Endothelial cell of umbilical vein (primary cell): ENCODE measurements around the gene WBP2. TPM values are rescaled to one million over a fixed set of nuclear protein-coding genes. Genes with fewer than 3 reads are reported as not detected.
A peak's percentile ranks its signal among the peaks of the same experiment; 100 is the strongest.

ENCODE experiments used
- BruUV-seq: library from RNA; stranded (reverse); fragments of 400-500 nt; replicated peaks from 2 replicates; lab custom pipeline; 2021; lab: Mats Ljungman, UMichigan
- CTCF ChIA-PET: fragments of 300-600, 350-600 bp; sonication (Branson Sonifier 250); formaldehyde crosslinking; loops from one replicate; lab custom pipeline; 2021; ENCODE audit warnings: antibody characterized with exemption, inconsistent platforms; lab: Charles Lee
- POLR2A ChIA-PET: fragments of 300-600, 350-600 bp; sonication (Branson Sonifier 250); formaldehyde crosslinking; loops from one replicate; lab custom pipeline; 2021; ENCODE audit warnings: antibody characterized with exemption, inconsistent platforms; lab: Charles Lee
- DNase-seq: peaks from one replicate; pipeline ENCODE4 v3.0.0-alpha.2; 2011; ENCODE audit warnings: low read depth, low spot score
- FAIRE-seq: peaks from 2 replicates; lab custom pipeline; 2011; peaks lifted over from hg19 to GRCh38; lab: Jason Lieb, UNC
- H2AFZ ChIP-seq: 2 replicates; pipeline ENCODE4 v1.6.0; 2012; ENCODE audit warnings: low read depth, low read length, control low read depth, inconsistent platforms
- H3K27ac ChIP-seq: 2 replicates; pipeline ENCODE4 v1.5.1; 2011; ENCODE audit warnings: low read depth, mild to moderate bottlenecking, control low read depth, low read length, moderate library complexity; ENCODE audit not compliant: insufficient read depth
- H3K27me3 ChIP-seq, 2 experiments: 2 replicates each; pipeline versions ENCODE4 v1.6.0 to v1.6.1; 2011; ENCODE audit warnings: low read length in 2 of 2, mixed read lengths in 1 of 2; ENCODE audit not compliant: control insufficient read depth in 2 of 2, insufficient read depth in 2 of 2
- H3K36me3 ChIP-seq, 2 experiments: 2 replicates in 1 of 2; 3 replicates in 1 of 2; pipeline ENCODE4 v1.5.1; 2011; ENCODE audit warnings: low read length in 2 of 2, mild to moderate bottlenecking in 1 of 2, moderate library complexity in 1 of 2; ENCODE audit not compliant: control insufficient read depth in 2 of 2, insufficient read depth in 2 of 2; ENCODE audit errors: extremely low read depth in 1 of 2
- H3K4me1 ChIP-seq: 3 replicates; pipeline ENCODE4 v1.5.1; 2011; ENCODE audit warnings: mild to moderate bottlenecking, low read length; ENCODE audit not compliant: control insufficient read depth, insufficient read depth; ENCODE audit errors: extremely low read depth
- H3K4me2 ChIP-seq: 2 replicates; pipeline ENCODE4 v1.6.1; 2011; ENCODE audit warnings: low read length, control low read depth, mixed read lengths; ENCODE audit not compliant: insufficient read depth
- H3K4me3 ChIP-seq, 3 experiments: fragments of 200-600 bp in 1 of 3; sonication (generic), shearing (Covaris generic) in 1 of 3; replicated peaks in 1 of 3; 2 replicates each; pipeline ENCODE4 v1.5.1; 2011 to 2016; ENCODE audit warnings: control low read depth in 3 of 3, low read length in 3 of 3, mild to moderate bottlenecking in 2 of 3, inconsistent platforms in 1 of 3, low read depth in 1 of 3, moderate library complexity in 1 of 3; ENCODE audit not compliant: insufficient read depth in 1 of 3
- H3K79me2 ChIP-seq: 2 replicates; pipeline ENCODE4 v1.6.0; 2012; ENCODE audit warnings: low read length, inconsistent platforms; ENCODE audit not compliant: control insufficient read depth, insufficient read depth
- H3K9ac ChIP-seq: replicated peaks from 2 replicates; pipeline ENCODE3; 2011; ENCODE audit warnings: low read length, control low read depth; ENCODE audit not compliant: insufficient read depth; ENCODE audit errors: extremely low read depth
- H3K9me1 ChIP-seq: replicated peaks from 3 replicates; pipeline ENCODE4 v1.6.0; 2011; ENCODE audit warnings: mild to moderate bottlenecking, low read length; ENCODE audit not compliant: control insufficient read depth, insufficient read depth; ENCODE audit errors: extremely low read depth
- H3K9me3 ChIP-seq: replicated peaks from 2 replicates; pipeline ENCODE4 v1.5.1; 2012; ENCODE audit warnings: low read length, inconsistent platforms; ENCODE audit not compliant: control insufficient read depth, insufficient read depth
- H4K20me1 ChIP-seq: replicated peaks from 2 replicates; pipeline ENCODE3; 2011; ENCODE audit warnings: mild to moderate bottlenecking, low read length; ENCODE audit not compliant: control insufficient read depth, insufficient read depth; ENCODE audit errors: extremely low read depth
- EZH2 ChIP-seq: IDR thresholded peaks from 2 replicates; pipeline ENCODE4 v1.6.1; 2012; ENCODE audit warnings: borderline replicate concordance, low read depth, mild to moderate bottlenecking, moderate library complexity, low read length, inconsistent platforms; ENCODE audit not compliant: severe bottlenecking
- FOS ChIP-seq: IDR thresholded peaks from 2 replicates; pipeline ENCODE4 v1.6.1; 2011; ENCODE audit warnings: mild to moderate bottlenecking, low read length, moderate library complexity, borderline replicate concordance; ENCODE audit not compliant: insufficient read depth
- GATA2 ChIP-seq: IDR thresholded peaks from 2 replicates; pipeline ENCODE4 v1.7.0; 2011; ENCODE audit warnings: low read depth, mild to moderate bottlenecking, moderate library complexity, mixed read lengths, low read length; ENCODE audit not compliant: insufficient read length, insufficient read depth
- JUN ChIP-seq: IDR thresholded peaks from 2 replicates; pipeline ENCODE4 v1.6.1; 2011; ENCODE audit warnings: borderline replicate concordance, low read depth; ENCODE audit not compliant: insufficient read length, insufficient read depth
- POLR2A ChIP-seq: IDR thresholded peaks from 2 replicates; pipeline ENCODE4 v1.6.1; 2012; ENCODE audit warnings: low read depth, mild to moderate bottlenecking, control low read depth, low read length
- dilution Hi-C: fragments of 300-500 bp; cut with MboI; formaldehyde crosslinking; loops from one replicate; pipeline ENCODE4 v1.15.0; 2019; ENCODE audit warnings: low sequenced_read_pairs; ENCODE audit not compliant: extremely low pct_ligation_motif_present
- intact Hi-C: fragments of 100-400 bp; cut with micrococcal nuclease; formaldehyde crosslinking; loops from one replicate; pipeline ENCODE4 v1.10.0; 2022
- polyA plus RNA-seq, 4 experiments: library from polyadenylated mRNA; depleted of rRNA in 3 of 4; stranded (reverse) in 3 of 4; unstranded in 1 of 4; fragments of >200 nt; gene quantifications; 2 replicates each; pipeline versions ENCODE4 v1.2.1 to v1.2.3, GENCODE V29; 2011 to 2012; ENCODE audit warnings: missing spikeins in 1 of 4
- total RNA-seq: library from RNA; stranded (reverse); gene quantifications from 2 replicates; pipeline ENCODE4 v1.2.3, GENCODE V29; 2021
- TF ChIP-seq, protein P1 (sequence below): IDR thresholded peaks from 2 replicates; pipeline ENCODE4 v1.6.1; 2011; ENCODE audit not compliant: insufficient read depth, insufficient read length
- TF ChIP-seq, protein P2 (sequence below), 2 donors: IDR thresholded peaks; 1 replicate in 1 of 2; 2 replicates in 1 of 2; pipeline ENCODE4 v1.5.1; 2011; ENCODE audit warnings: low read length in 2 of 2, mild to moderate bottlenecking in 2 of 2, moderate library complexity in 2 of 2, control low read depth in 1 of 2, inconsistent platforms in 1 of 2, low read depth in 1 of 2; ENCODE audit not compliant: insufficient read depth in 1 of 2; ENCODE audit errors: extremely low read depth in 1 of 2

Gene WBP2
- total and polyA plus RNA-seq, 2 donors (not counting 3 experiments of a cell fraction or from before 2014, with no cell fraction given): 81.5 to 126 TPM

DNA sequence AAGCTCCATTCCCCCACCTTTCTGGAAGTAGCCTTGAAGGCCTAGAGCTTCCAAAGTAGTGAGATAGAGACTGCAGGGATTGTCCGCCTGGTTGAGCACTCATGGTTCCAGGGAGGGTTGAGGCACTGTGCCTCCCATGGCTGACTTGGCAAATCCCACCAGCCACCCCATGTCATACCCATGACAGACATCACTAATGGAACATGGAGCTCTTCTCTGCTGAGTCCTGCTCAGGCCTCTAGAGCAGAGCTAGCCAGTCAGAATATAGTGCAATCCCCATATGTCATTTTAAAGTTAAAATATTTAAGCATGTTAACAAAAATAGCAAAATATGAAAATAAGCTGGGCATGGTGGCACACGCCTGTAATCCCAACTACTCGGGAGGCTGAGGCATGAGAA lies 39.7 kb downstream of the WBP2 start:
- no peaks in the 10 kb centered on the region for H3K9me3 ChIP-seq
- H3K9ac ChIP-seq: no peak overlapping the region
- H3K36me3 ChIP-seq: peaks cover 0 to 50% of the 10 kb centered on the region in 2 experiments
- no peaks in the 10 kb centered on the region for H3K9me1 ChIP-seq
- no peak overlapping the region for H3K4me2 ChIP-seq
- no peaks in the 10 kb centered on the region for H3K79me2 ChIP-seq
- H3K4me1 ChIP-seq: peaks cover 6% of the 10 kb centered on the region
- peak overlapping the region; percentile 22 for H3K27ac ChIP-seq
- no peaks in the 10 kb centered on the region for H3K27me3 ChIP-seq
- no peak overlapping the region for H2AFZ ChIP-seq
- no peak for DNase-seq
- no TSS peak for BruUV-seq
- intact Hi-C loops: no loop called here
- no peak overlapping the region for H3K4me3 ChIP-seq
- ChIA-PET POLR2A (interaction anchor here (2.2 kb wide), 1 partner anchor 35 kb away, joined by 13 read pairs; a partner anchor contains a TSS), CTCF (interaction anchor here (0.9 to 2.2 kb wide), 16 partner anchors 9 to 464 kb away, joined by 3 to 13 read pairs (median 3); partner anchors contain the start of genes ACOX1, GALK1, TEN1 and TRIM47)
- dilution Hi-C loops: no loop called here
- H4K20me1 ChIP-seq: no peaks in the 10 kb centered on the region
- no peak for TF ChIP-seq GATA2
- TF ChIP-seq, protein P1, sequence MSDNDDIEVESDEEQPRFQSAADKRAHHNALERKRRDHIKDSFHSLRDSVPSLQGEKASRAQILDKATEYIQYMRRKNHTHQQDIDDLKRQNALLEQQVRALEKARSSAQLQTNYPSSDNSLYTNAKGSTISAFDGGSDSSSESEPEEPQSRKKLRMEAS: no peak
- TF ChIP-seq POLR2A: no peak
- TF ChIP-seq JUN: no peak
- TF ChIP-seq, protein P2, sequence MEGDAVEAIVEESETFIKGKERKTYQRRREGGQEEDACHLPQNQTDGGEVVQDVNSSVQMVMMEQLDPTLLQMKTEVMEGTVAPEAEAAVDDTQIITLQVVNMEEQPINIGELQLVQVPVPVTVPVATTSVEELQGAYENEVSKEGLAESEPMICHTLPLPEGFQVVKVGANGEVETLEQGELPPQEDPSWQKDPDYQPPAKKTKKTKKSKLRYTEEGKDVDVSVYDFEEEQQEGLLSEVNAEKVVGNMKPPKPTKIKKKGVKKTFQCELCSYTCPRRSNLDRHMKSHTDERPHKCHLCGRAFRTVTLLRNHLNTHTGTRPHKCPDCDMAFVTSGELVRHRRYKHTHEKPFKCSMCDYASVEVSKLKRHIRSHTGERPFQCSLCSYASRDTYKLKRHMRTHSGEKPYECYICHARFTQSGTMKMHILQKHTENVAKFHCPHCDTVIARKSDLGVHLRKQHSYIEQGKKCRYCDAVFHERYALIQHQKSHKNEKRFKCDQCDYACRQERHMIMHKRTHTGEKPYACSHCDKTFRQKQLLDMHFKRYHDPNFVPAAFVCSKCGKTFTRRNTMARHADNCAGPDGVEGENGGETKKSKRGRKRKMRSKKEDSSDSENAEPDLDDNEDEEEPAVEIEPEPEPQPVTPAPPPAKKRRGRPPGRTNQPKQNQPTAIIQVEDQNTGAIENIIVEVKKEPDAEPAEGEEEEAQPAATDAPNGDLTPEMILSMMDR (IDR thresholded peaks at IDR 0.05; ENCODE audit: extremely low read depth in 1 of 2, insufficient read depth in 1 of 2, low read depth in 1 of 2, low read length in 2 of 2): no peak
- TF ChIP-seq EZH2: no peak
- TF ChIP-seq FOS: no peak
- FAIRE-seq: no peak
